K562 (cell line): ENCODE results near the gene ARHGEF10L. TPM values are rescaled to one million over a fixed set of nuclear protein-coding genes. Genes with fewer than 3 reads are reported as not detected.

Source experiments
- ATAC-seq: fragments of 200-7000 bp; cut with Tn5 transposase; 3 replicates; pipeline ENCODE4 v1.9.1; 2020; ENCODE audit warnings: moderate library complexity
- BruUV-seq: library from RNA; stranded (reverse); fragments of 400-500 nt; replicated peaks from 2 replicates; lab custom pipeline; 2021; lab: Mats Ljungman, UMichigan
- CTCF ChIA-PET: fragments of 300-600 bp; formaldehyde crosslinking; extraction: SDS; loops from one replicate; lab custom pipeline; 2021; ENCODE audit warnings: low intra/inter-chr PET ratio; lab: Yijun Ruan, JAX
- POLR2A ChIA-PET: fragments of 300-600, 350-650 bp; sonication (Branson Sonifier 250); formaldehyde crosslinking; extraction: SDS; loops from one replicate; lab custom pipeline; 2021; ENCODE audit warnings: antibody characterized with exemption, inconsistent platforms; lab: Yijun Ruan, JAX
- DNase-seq, 4 experiments: peaks; one replicate each; pipeline versions ENCODE4 v3.0.0 to v3.0.0-alpha.2; 2011 to 2018; ENCODE audit warnings: low spot score in 3 of 4, mixed read lengths in 3 of 4; ENCODE audit errors: extremely low read depth in 1 of 4
- FAIRE-seq: peaks from 2 replicates; lab custom pipeline; 2011; peaks lifted over from hg19 to GRCh38; lab: Jason Lieb, UNC
- H2AFZ ChIP-seq: 2 replicates; pipeline ENCODE4 v1.6.0; 2011; ENCODE audit warnings: low read depth, low read length, control low read depth, inconsistent platforms
- H3K27ac ChIP-seq: fragments of 200-600 bp; 3 replicates; pipeline ENCODE4 v1.8.0; 2011; ENCODE audit warnings: low read depth, mild to moderate bottlenecking, control low read depth, inconsistent platforms, low read length, moderate library complexity, mixed read lengths; ENCODE audit errors: extremely low read depth
- H3K27me3 ChIP-seq, 2 experiments: fragments of 300-600 bp in 1 of 2; 2 replicates in 1 of 2; 3 replicates in 1 of 2; pipeline versions ENCODE4 v1.6.0 to v1.8.0; 2011; ENCODE audit warnings: inconsistent platforms in 2 of 2, low read length in 2 of 2, mild to moderate bottlenecking in 1 of 2, mixed read lengths in 1 of 2, moderate library complexity in 1 of 2; ENCODE audit not compliant: control insufficient read depth in 2 of 2, insufficient read depth in 2 of 2
- H3K36me3 ChIP-seq: fragments of 300-600 bp; 3 replicates; pipeline ENCODE4 v1.8.0; 2011; ENCODE audit warnings: mild to moderate bottlenecking, low read length, inconsistent platforms; ENCODE audit not compliant: control insufficient read depth, insufficient read depth
- H3K4me1 ChIP-seq, 2 experiments: fragments of 200-600 bp in 1 of 2; replicated peaks in 1 of 2; 2 replicates in 1 of 2; 3 replicates in 1 of 2; pipeline versions ENCODE4 v1.5.1 to v1.8.0; 2011; ENCODE audit warnings: inconsistent platforms in 2 of 2, low read length in 2 of 2, mild to moderate bottlenecking in 1 of 2, mixed read lengths in 1 of 2, moderate library complexity in 1 of 2; ENCODE audit not compliant: control insufficient read depth in 2 of 2, insufficient read depth in 2 of 2
- H3K4me2 ChIP-seq: 2 replicates; pipeline ENCODE4 v1.6.1; 2011; ENCODE audit warnings: low read length, control low read depth, inconsistent platforms, mixed read lengths; ENCODE audit not compliant: insufficient read depth
- H3K4me3 ChIP-seq: fragments of 200-600 bp; sonication (generic), shearing (Covaris generic); 2 replicates; pipeline ENCODE4 v1.5.1; 2016; ENCODE audit warnings: control low read depth, inconsistent platforms
- H3K79me2 ChIP-seq: fragments of 200-600 bp; 3 replicates; pipeline ENCODE4 v1.8.0; 2011; ENCODE audit warnings: low read length, inconsistent platforms; ENCODE audit not compliant: control insufficient read depth, insufficient read depth
- H3K9ac ChIP-seq, 2 experiments: 2 replicates each; pipeline versions ENCODE4 v1.6.0 to v1.6.1; 2011; ENCODE audit warnings: low read depth in 2 of 2, low read length in 2 of 2, control low read depth in 1 of 2, inconsistent platforms in 1 of 2, mild to moderate bottlenecking in 1 of 2, mixed read lengths in 1 of 2; ENCODE audit not compliant: insufficient read depth in 1 of 2
- H3K9me1 ChIP-seq: one replicate; pipeline ENCODE4 v1.6.0; 2011; ENCODE audit warnings: inconsistent platforms, mild to moderate bottlenecking, low read length, moderate library complexity; ENCODE audit not compliant: control insufficient read depth, insufficient read depth
- H3K9me3 ChIP-seq: replicated peaks from 2 replicates; pipeline ENCODE4 v1.5.1; 2011; ENCODE audit warnings: low read depth, low read length, inconsistent platforms; ENCODE audit not compliant: control insufficient read depth, insufficient read depth
- H4K20me1 ChIP-seq: replicated peaks from 2 replicates; pipeline ENCODE4 v1.6.1; 2011; ENCODE audit warnings: low read length, inconsistent platforms, mixed read lengths; ENCODE audit not compliant: control insufficient read depth, insufficient read depth
- HDGF ChIP-seq: fragments of 450-650 bp; IDR thresholded peaks from 2 replicates; pipeline ENCODE4 v1.6.1; 2016
- PRPF4 ChIP-seq: fragments of 200-400 bp; formaldehyde crosslinking; IDR thresholded peaks from one replicate; pipeline ENCODE4 v1.6.1; 2017; ENCODE audit warnings: low read length, low read depth, mild to moderate bottlenecking; ENCODE audit not compliant: insufficient read depth, poor library complexity, severe bottlenecking
- SMARCC2 ChIP-seq: fragments of 450-650 bp; IDR thresholded peaks from 2 replicates; pipeline ENCODE4 v1.6.1; 2017; ENCODE audit warnings: antibody characterized with exemption, moderate library complexity, mild to moderate bottlenecking, low read depth
- TAL1 ChIP-seq: fragments of 450-650 bp; IDR thresholded peaks from 2 replicates; pipeline ENCODE4 v1.6.1; 2016; ENCODE audit warnings: mild to moderate bottlenecking
- ZNF444 ChIP-seq: fragments of 250-450 bp; sonication (Bioruptor Pico); IDR thresholded peaks from 2 replicates; pipeline ENCODE4 v1.4.0; 2020; ENCODE audit warnings: mild to moderate bottlenecking, moderate library complexity
- WGBS: fragments of 100-300 bp; shearing (Covaris generic); methylation state at CpG from one replicate; pipeline ENCODE4 v1.1.6; 2016; ENCODE audit warnings: low coverage, mixed read lengths; ENCODE audit not compliant: insufficient coverage; ENCODE audit errors: missing lambda C conversion rate; 5-methylcytosine and 5-hydroxymethylcytosine counted together
- in situ Hi-C: fragments of 300-500 bp; cut with MboI; formaldehyde crosslinking; loops from 4 replicates; pipeline ENCODE4 v1.15.0; 2018; ENCODE audit warnings: inconsistent platforms, mixed read lengths
- intact Hi-C: fragments of 100-400 bp; cut with micrococcal nuclease; formaldehyde crosslinking; loops from 2 replicates; pipeline ENCODE4 v1.14.2; 2022
- polyA plus RNA-seq, 8 experiments: library from polyadenylated mRNA; depleted of rRNA in 4 of 8; stranded (reverse) in 5 of 8; unstranded in 3 of 8; fragments of >200 nt; fragmentation: Nextera tagmentation in 2 of 8; fragmentation: Illumina TruSeq in 1 of 8; extraction: Ambion mirVana in 2 of 8; extraction: Trizol in 1 of 8; gene quantifications; 2 replicates each; pipeline versions ENCODE4 v1.2.1 to v1.2.3, GENCODE V29; 2011 to 2014; ENCODE audit warnings: inconsistent platforms in 1 of 8, missing spikeins in 1 of 8
- total RNA-seq, 7 experiments: library from RNA; depleted of rRNA in 6 of 7; stranded (reverse); fragments of >200 nt in 6 of 7; fragmentation: Illumina TruSeq in 2 of 7; extraction: Trizol in 2 of 7; gene quantifications; 2 replicates each; pipeline versions ENCODE4 v1.2.1 to v1.2.3, GENCODE V29; 2011 to 2021; ENCODE audit warnings: low replicate concordance in 1 of 7
- TF ChIP-seq, protein P1 (sequence below), 3 experiments: fragments of 200-800 bp in 1 of 3; fragments of 250-450 bp in 1 of 3; fragments of 450-650 bp in 1 of 3; sonication (Bioruptor Pico) in 1 of 3; sonication (Bioruptor generic) in 1 of 3; formaldehyde crosslinking in 1 of 3; IDR thresholded peaks; 2 replicates each; pipeline versions ENCODE4 v1.6.1 to v1.8.0; 2016 to 2022; ENCODE audit warnings: mild to moderate bottlenecking in 2 of 3, missing genetic modification characterization in 2 of 3, missing compliant biosample characterization in 1 of 3, moderate library complexity in 1 of 3

The ARHGEF10L gene
- total and polyA plus RNA-seq, 9 of the 15 experiments (the other 6 are each of a cell fraction or from before 2014, with no cell fraction given) = 0.09 to 0.13 TPM; not detected in 7

GRCh38 chr1:17567582-17567981 is 28.1 kb downstream of the ARHGEF10L start:
- no peaks in the 10 kb centered on the region for H3K9me1 ChIP-seq
- no peak overlapping the region for H2AFZ ChIP-seq
- WGBS = 0% methylated on average over 6 of the region's 6 CpGs
- intact Hi-C loops = no loop called here
- in situ Hi-C loops = no loop called here
- TF ChIP-seq TAL1 = no peak
- no peak for TF ChIP-seq SMARCC2
- no peak for TF ChIP-seq ZNF444 (CRISPR knock-in tag)
- TF ChIP-seq, protein P1, sequence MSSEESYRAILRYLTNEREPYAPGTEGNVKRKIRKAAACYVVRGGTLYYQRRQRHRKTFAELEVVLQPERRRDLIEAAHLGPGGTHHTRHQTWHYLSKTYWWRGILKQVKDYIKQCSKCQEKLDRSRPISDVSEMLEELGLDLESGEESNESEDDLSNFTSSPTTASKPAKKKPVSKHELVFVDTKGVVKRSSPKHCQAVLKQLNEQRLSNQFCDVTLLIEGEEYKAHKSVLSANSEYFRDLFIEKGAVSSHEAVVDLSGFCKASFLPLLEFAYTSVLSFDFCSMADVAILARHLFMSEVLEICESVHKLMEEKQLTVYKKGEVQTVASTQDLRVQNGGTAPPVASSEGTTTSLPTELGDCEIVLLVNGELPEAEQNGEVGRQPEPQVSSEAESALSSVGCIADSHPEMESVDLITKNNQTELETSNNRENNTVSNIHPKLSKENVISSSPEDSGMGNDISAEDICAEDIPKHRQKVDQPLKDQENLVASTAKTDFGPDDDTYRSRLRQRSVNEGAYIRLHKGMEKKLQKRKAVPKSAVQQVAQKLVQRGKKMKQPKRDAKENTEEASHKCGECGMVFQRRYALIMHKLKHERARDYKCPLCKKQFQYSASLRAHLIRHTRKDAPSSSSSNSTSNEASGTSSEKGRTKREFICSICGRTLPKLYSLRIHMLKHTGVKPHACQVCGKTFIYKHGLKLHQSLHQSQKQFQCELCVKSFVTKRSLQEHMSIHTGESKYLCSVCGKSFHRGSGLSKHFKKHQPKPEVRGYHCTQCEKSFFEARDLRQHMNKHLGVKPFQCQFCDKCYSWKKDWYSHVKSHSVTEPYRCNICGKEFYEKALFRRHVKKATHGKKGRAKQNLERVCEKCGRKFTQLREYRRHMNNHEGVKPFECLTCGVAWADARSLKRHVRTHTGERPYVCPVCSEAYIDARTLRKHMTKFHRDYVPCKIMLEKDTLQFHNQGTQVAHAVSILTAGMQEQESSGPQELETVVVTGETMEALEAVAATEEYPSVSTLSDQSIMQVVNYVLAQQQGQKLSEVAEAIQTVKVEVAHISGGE (CRISPR knock-in tag; IDR thresholded peaks at IDR 0.05) = peak in 2 of 3 experiments; percentile 46 to 77; a peak in 3 of 6 replicates
- TF ChIP-seq HDGF = no peak
- TF ChIP-seq PRPF4 = no peak
- TF ChIP-seq, all 486 proteins: peak for 1
- ChIA-PET CTCF (no interaction called here), POLR2A (interaction anchor here (1.1 kb wide), 1 partner anchor 16 kb away, joined by 3 read pairs; no protein-coding TSS in a partner anchor)
- Histone ChIP-seq H3K4me3 (no peak overlapping the region), H3K36me3 (no peaks in the 10 kb centered on the region), H3K4me1 (peaks cover 6 to 10% of the 10 kb centered on the region in 2 experiments; a peak in 4 of 5 replicates), H3K9me3 (no peaks in the 10 kb centered on the region), H3K79me2 (no peaks in the 10 kb centered on the region), H4K20me1 (peaks cover 31% of the 10 kb centered on the region), H3K27ac (no peak overlapping the region), H3K4me2 (no peak overlapping the region), H3K9ac (no peak overlapping the region), H3K27me3 (peaks cover 14 to 78% of the 10 kb centered on the region in 2 experiments; a peak in 4 of 5 replicates)
- ATAC-seq (no peak), FAIRE-seq (no peak), DNase-seq (no peak)
- BruUV-seq = no TSS peak
